ENCODE results near the gene BOK.

The BOK gene

GRCh38 chr2:241603686-241604085, 45.1 kb downstream of the BOK start:
- Histone ChIP-seq H3K36me3 (ENCODE audit: insufficient read depth) (no peaks in the 10 kb centered on the region; the same call in 1 of the 2 replicates), H2AFZ (ENCODE audit: low read depth) (no peak overlapping the region), H3K79me2 (ENCODE audit: insufficient read depth, low read depth) (no peaks in the 10 kb centered on the region), H3K4me1 (ENCODE audit: low read depth, poor library complexity, severe bottlenecking) (no peaks in the 10 kb centered on the region), H4K20me1 (ENCODE audit: insufficient read depth) (no peaks in the 10 kb centered on the region), H3K4me2 (no peak overlapping the region), H3K27ac (no peak overlapping the region), H3K9ac (no peak overlapping the region), H3K27me3 (ENCODE audit: insufficient read depth, low read depth) (no peaks in the 10 kb centered on the region), H3K4me3 (IDR thresholded peaks at IDR 0.05; ENCODE audit: insufficient read depth, low read depth, low read length) (no peak overlapping the region)
- TF ChIP-seq CTCF (conservative IDR thresholded peaks at IDR 0.05; ENCODE audit: low read depth, low read length) = no peak

DNA sequence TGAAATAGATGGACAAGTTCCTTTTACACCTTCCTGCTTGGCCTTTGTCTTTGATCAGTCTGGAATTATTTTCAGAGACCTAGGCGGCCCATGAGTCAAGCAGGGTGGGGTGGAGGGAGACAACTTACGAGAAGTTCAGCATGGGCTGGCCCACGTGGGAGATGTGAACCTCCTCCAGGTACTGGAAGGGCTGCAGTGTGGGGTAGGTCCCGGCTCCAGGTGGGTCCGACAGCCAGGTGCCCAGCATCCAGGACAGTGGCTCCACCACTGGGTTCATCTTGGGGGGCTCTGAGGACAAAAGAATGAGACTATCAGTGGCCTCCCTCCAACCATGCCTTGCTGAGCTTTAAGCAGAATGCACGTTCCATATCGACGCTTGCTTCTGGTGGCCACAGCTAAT, 47.6 kb downstream of the BOK start:
- Histone ChIP-seq H3K4me2 (no peak overlapping the region), H3K36me3 (ENCODE audit: insufficient read depth) (no peaks in the 10 kb centered on the region; the same call in 1 of the 2 replicates), H3K4me3 (IDR thresholded peaks at IDR 0.05; ENCODE audit: insufficient read depth, low read depth, low read length) (no peak overlapping the region), H2AFZ (ENCODE audit: low read depth) (no peak overlapping the region), H4K20me1 (ENCODE audit: insufficient read depth) (no peaks in the 10 kb centered on the region), H3K27ac (no peak overlapping the region), H3K79me2 (ENCODE audit: insufficient read depth, low read depth) (no peaks in the 10 kb centered on the region), H3K9ac (no peak overlapping the region), H3K27me3 (ENCODE audit: insufficient read depth, low read depth) (no peaks in the 10 kb centered on the region), H3K4me1 (ENCODE audit: low read depth, poor library complexity, severe bottlenecking) (no peaks in the 10 kb centered on the region)
- TF ChIP-seq CTCF (conservative IDR thresholded peaks at IDR 0.05; ENCODE audit: low read depth, low read length) = no peak

DNA sequence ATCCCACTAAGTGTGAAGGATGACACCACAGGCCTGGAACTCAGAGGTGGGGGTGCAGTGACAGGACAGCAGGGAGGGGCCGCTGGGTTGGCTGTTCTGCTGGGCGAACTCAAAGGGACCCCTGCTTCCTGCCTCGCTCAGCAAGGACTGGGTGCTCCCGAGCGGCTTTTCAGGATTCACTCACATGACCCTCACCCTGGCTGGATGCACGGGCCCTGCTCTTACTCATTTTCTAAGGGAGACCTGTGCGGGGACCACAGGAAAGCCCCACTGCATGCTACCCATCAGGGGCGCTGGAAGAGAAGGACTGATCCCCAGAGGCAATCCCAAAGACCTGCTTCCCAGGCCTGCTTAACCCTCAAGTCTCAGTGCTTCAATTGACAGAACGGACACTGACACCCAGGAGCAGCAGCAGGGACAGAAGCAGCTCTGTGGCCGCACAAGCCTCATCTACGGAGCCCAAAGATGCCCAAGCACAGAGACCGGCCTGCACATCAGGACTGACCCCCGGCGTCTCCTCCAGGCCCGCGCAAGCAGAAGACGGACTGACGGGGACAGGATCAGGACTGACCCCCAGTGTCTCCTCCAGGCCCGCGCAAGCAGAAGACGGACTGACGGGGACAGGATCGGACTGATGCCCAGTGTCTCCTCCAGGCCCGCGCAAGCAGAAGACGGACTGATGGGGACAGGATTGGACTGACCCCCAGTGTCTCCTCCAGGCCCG, 48.8 kb downstream of the BOK start:
- TF ChIP-seq CTCF (conservative IDR thresholded peaks at IDR 0.05; ENCODE audit: low read depth, low read length) = no peak
- no peaks in the 10 kb centered on the region for H4K20me1 ChIP-seq (ENCODE audit: insufficient read depth)
- H3K36me3 ChIP-seq (ENCODE audit: insufficient read depth) = no peaks in the 10 kb centered on the region; the same call in 1 of the 2 replicates

DNA sequence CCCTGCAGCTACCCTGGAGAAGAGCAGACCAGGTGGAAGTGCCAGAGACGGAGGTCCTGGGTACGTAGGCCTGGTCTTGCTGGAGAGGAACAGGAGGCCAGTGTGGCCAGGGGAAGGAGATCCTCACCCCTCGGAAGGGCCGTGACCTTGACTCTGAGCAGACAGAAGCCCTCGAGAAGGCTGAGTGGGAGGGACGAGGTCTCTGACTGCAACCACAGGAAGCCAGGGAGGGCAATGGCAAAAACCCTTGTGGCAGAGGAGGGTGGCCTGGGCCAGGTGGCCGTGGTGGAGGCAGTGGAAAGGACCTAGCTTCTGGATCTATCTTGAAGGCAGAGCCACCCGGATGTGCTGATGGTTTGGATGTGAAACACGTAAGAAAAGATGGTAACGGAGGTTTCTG, 50.3 kb downstream of the BOK start:
- H3K36me3 ChIP-seq (ENCODE audit: insufficient read depth) = no peaks in the 10 kb centered on the region
- H3K4me2 ChIP-seq = no peak overlapping the region
- TF ChIP-seq CTCF (conservative IDR thresholded peaks at IDR 0.05; ENCODE audit: low read depth, low read length) = no peak
- H3K9ac ChIP-seq = no peak overlapping the region
- H3K79me2 ChIP-seq (ENCODE audit: insufficient read depth, low read depth) = no peaks in the 10 kb centered on the region; the same call in 1 of the 2 replicates
- no peaks in the 10 kb centered on the region for H4K20me1 ChIP-seq (ENCODE audit: insufficient read depth)
- H2AFZ ChIP-seq (ENCODE audit: low read depth) = no peak overlapping the region
- H3K27me3 ChIP-seq (ENCODE audit: insufficient read depth, low read depth) = no peaks in the 10 kb centered on the region
- H3K4me1 ChIP-seq (ENCODE audit: low read depth, poor library complexity, severe bottlenecking) = no peaks in the 10 kb centered on the region
- H3K27ac ChIP-seq = no peak overlapping the region
- no peak overlapping the region for H3K4me3 ChIP-seq (IDR thresholded peaks at IDR 0.05; ENCODE audit: insufficient read depth, low read depth, low read length)

More for the DNA sequence above, 48.8 kb downstream of the BOK start:
- Histone ChIP-seq H3K27ac (no peak overlapping the region), H3K4me3 (IDR thresholded peaks at IDR 0.05; ENCODE audit: insufficient read depth, low read depth, low read length) (no peak overlapping the region), H3K9ac (no peak overlapping the region), H3K4me2 (no peak overlapping the region), H3K27me3 (ENCODE audit: insufficient read depth, low read depth) (no peaks in the 10 kb centered on the region), H2AFZ (ENCODE audit: low read depth) (no peak overlapping the region), H3K79me2 (ENCODE audit: insufficient read depth, low read depth) (no peaks in the 10 kb centered on the region), H3K4me1 (ENCODE audit: low read depth, poor library complexity, severe bottlenecking) (no peaks in the 10 kb centered on the region)

Measured in KMS-11 (cell line).